ENCODE data around the gene NUP88. TPM values are rescaled to one million over a fixed set of nuclear protein-coding genes. Genes with fewer than 3 reads are reported as not detected.

NUP88 gene
- 86.5 and 92.9 TPM in 2 replicates for polyA plus RNA-seq
- polyA minus RNA-seq, result 150 and 159 TPM in 2 replicates

- no peaks in the 10 kb centered on the region for H3F3A ChIP-seq (ENCODE audit: insufficient read depth, low read length, poor library complexity, severe bottlenecking)
- H3K79me2 ChIP-seq (replicated peaks; ENCODE audit: insufficient read depth, low read length), result peaks cover 69% of the 10 kb centered on the region
- peak within 1 kb of the TSS; percentile 85 for H3K9ac ChIP-seq (ENCODE audit: low read length)
- H3K9me3 ChIP-seq (ENCODE audit: low read length), result no peaks in the 10 kb centered on the region
- TF ChIP-seq POLR2AphosphoS5 (IDR thresholded peaks at IDR 0.05) (peak; percentile 92), REST (IDR thresholded peaks at IDR 0.05; ENCODE audit: borderline replicate concordance) (peak; percentile 82), RAD21 (conservative IDR thresholded peaks at IDR 0.05) (no peak), EP300 (conservative IDR thresholded peaks at IDR 0.05; ENCODE audit: poor library complexity, severe bottlenecking) (no peak), TAF1 (IDR thresholded peaks at IDR 0.05; ENCODE audit: low read depth) (peak; percentile 71)
- peak within 1 kb of the TSS; percentile 85 for H3K4me3 ChIP-seq (ENCODE audit: low read length)
- H2AFZ ChIP-seq (ENCODE audit: low read depth, low read length), result peak within 1 kb of the TSS; percentile 67
- H3K4me2 ChIP-seq (ENCODE audit: low read length), result peak within 1 kb of the TSS; percentile 99
- H3K36me3 ChIP-seq (ENCODE audit: insufficient read depth, low read length), result no peaks in the 10 kb centered on the region
- H3K27me3 ChIP-seq (ENCODE audit: insufficient read depth, low read depth, low read length), result no peaks in the 10 kb centered on the region
- H4K20me1 ChIP-seq (ENCODE audit: insufficient read depth), result no peaks in the 10 kb centered on the region
- no peaks in the 10 kb centered on the region for H3K9me2 ChIP-seq (ENCODE audit: insufficient read depth, low read length)
- H3K27ac ChIP-seq (ENCODE audit: low read length), result peak within 1 kb of the TSS; percentile 87
These were observed at the start of gene NUP88 for GRCh38 chr17:5419356-5419958. TSS of gene NUP88 (minus strand) at chr17:5419662. CDS start at chr17:5419650, 12 bp downstream.

- H3K4me3 ChIP-seq (ENCODE audit: low read length), result peak overlapping the region; percentile 97
- no peak for TF ChIP-seq REST (IDR thresholded peaks at IDR 0.05; ENCODE audit: borderline replicate concordance)
- no peak for TF ChIP-seq POLR2AphosphoS5 (IDR thresholded peaks at IDR 0.05)
- peak overlapping the region; percentile 75 for H3K9ac ChIP-seq (ENCODE audit: low read length)
- peaks cover 5% of the 10 kb centered on the region for H3F3A ChIP-seq (ENCODE audit: insufficient read depth, low read length, poor library complexity, severe bottlenecking)
- no peaks in the 10 kb centered on the region for H3K9me2 ChIP-seq (ENCODE audit: insufficient read depth, low read length)
- H3K9me3 ChIP-seq (ENCODE audit: low read length), result no peaks in the 10 kb centered on the region
- H3K27ac ChIP-seq (ENCODE audit: low read length), result peak overlapping the region; percentile 61
- peak overlapping the region; percentile 32 for H3K4me2 ChIP-seq (ENCODE audit: low read length)
- peak overlapping the region; percentile 43 for H2AFZ ChIP-seq (ENCODE audit: low read depth, low read length)
- peaks cover 42% of the 10 kb centered on the region for H3K79me2 ChIP-seq (replicated peaks; ENCODE audit: insufficient read depth, low read length)
- H3K27me3 ChIP-seq (ENCODE audit: insufficient read depth, low read depth, low read length), result no peaks in the 10 kb centered on the region
- H4K20me1 ChIP-seq (ENCODE audit: insufficient read depth), result no peaks in the 10 kb centered on the region
- no peaks in the 10 kb centered on the region for H3K36me3 ChIP-seq (ENCODE audit: insufficient read depth, low read length)
These were observed 48.6 kb upstream of the NUP88 start for GRCh38 chr17:5468075-5468473.

- peak overlapping the region; percentile 32 for H3K4me2 ChIP-seq (ENCODE audit: low read length)
- peak overlapping the region; percentile 97 for H3K4me3 ChIP-seq (ENCODE audit: low read length)
- no peaks in the 10 kb centered on the region for H4K20me1 ChIP-seq (ENCODE audit: insufficient read depth)
- no peaks in the 10 kb centered on the region for H3K9me3 ChIP-seq (ENCODE audit: low read length)
- no peaks in the 10 kb centered on the region for H3K36me3 ChIP-seq (ENCODE audit: insufficient read depth, low read length)
- no peak overlapping the region for H3K27ac ChIP-seq (ENCODE audit: low read length)
- H3F3A ChIP-seq (ENCODE audit: insufficient read depth, low read length, poor library complexity, severe bottlenecking), result peaks cover 5% of the 10 kb centered on the region
- peaks cover 42% of the 10 kb centered on the region for H3K79me2 ChIP-seq (replicated peaks; ENCODE audit: insufficient read depth, low read length)
- peak overlapping the region; percentile 75 for H3K9ac ChIP-seq (ENCODE audit: low read length)
- no peaks in the 10 kb centered on the region for H3K9me2 ChIP-seq (ENCODE audit: insufficient read depth, low read length)
- no peaks in the 10 kb centered on the region for H3K27me3 ChIP-seq (ENCODE audit: insufficient read depth, low read depth, low read length)
- no peak overlapping the region for H2AFZ ChIP-seq (ENCODE audit: low read depth, low read length)
- TF ChIP-seq TAF1 (IDR thresholded peaks at IDR 0.05; ENCODE audit: low read depth), result no peak
- TF ChIP-seq EZH2 (IDR thresholded peaks at IDR 0.05; ENCODE audit: borderline replicate concordance, insufficient read depth, low read length, poor library complexity, severe bottlenecking), result no peak
- no peak for TF ChIP-seq REST (IDR thresholded peaks at IDR 0.05; ENCODE audit: borderline replicate concordance)
- no peak for TF ChIP-seq SMC3 (conservative IDR thresholded peaks at IDR 0.05; ENCODE audit: poor library complexity)
- no peak for TF ChIP-seq POLR2AphosphoS5 (IDR thresholded peaks at IDR 0.05)
- no peak for TF ChIP-seq EP300 (conservative IDR thresholded peaks at IDR 0.05; ENCODE audit: poor library complexity, severe bottlenecking)
- no peak for TF ChIP-seq CTCF (IDR thresholded peaks at IDR 0.05; ENCODE audit: poor library complexity, severe bottlenecking)
These were observed 48.0 kb upstream of the NUP88 start for GRCh38 chr17:5467416-5467815.
